Naive thymus-derived CD8-positive, alpha-beta T cell (primary cell): Measurements from ENCODE around the gene VSTM4. TPM values are rescaled to one million over a fixed set of nuclear protein-coding genes. Genes with fewer than 3 reads are reported as not detected.

Source experiments
- ATAC-seq, 2 donors: fragments of 150-1000 bp; cut with Tn5 transposase in 1 of 2; sonication (Bioruptor Pico), chemical (Tn5 transposase) in 1 of 2; 1 replicate in 1 of 2; 2 replicates in 1 of 2; pipeline ENCODE4 v1.10.0; 2021; ENCODE audit warnings: mild to moderate bottlenecking in 2 of 2, moderate library complexity in 2 of 2
- POLR2A ChIA-PET: fragments of 350-600 bp; sonication (Branson Sonifier 250); formaldehyde crosslinking; loops from one replicate; lab custom pipeline; 2021; ENCODE audit warnings: antibody characterized with exemption; lab: Charles Lee
- DNase-seq, 10 donors: peaks; one replicate each; pipeline versions ENCODE4 v3.0.0 to v3.0.0-alpha.2; 2020 to 2022
- H3K27ac Mint-ChIP-seq, 10 donors: one replicate each; pipeline ENCODE4 v1.8.0; 2020 to 2022; ENCODE audit warnings: mild to moderate bottlenecking in 10 of 10, mixed read lengths in 10 of 10, moderate library complexity in 4 of 10, inconsistent platforms in 1 of 10
- H3K27me3 Mint-ChIP-seq, 5 donors: one replicate each; pipeline ENCODE4 v1.8.0; 2021 to 2022; ENCODE audit warnings: mixed read lengths in 5 of 5
- H3K36me3 Mint-ChIP-seq, 3 donors: one replicate each; pipeline ENCODE4 v1.8.0; 2020 to 2022; ENCODE audit warnings: mixed read lengths in 3 of 3, mild to moderate bottlenecking in 2 of 3, inconsistent platforms in 1 of 3
- H3K4me1 Mint-ChIP-seq, 4 donors: one replicate each; pipeline ENCODE4 v1.8.0; 2021 to 2022; ENCODE audit warnings: mixed read lengths in 4 of 4
- H3K4me3 Mint-ChIP-seq, 10 donors: one replicate each; pipeline ENCODE4 v1.8.0; 2020 to 2022; ENCODE audit warnings: mild to moderate bottlenecking in 10 of 10, mixed read lengths in 10 of 10, moderate library complexity in 6 of 10, inconsistent platforms in 1 of 10
- H3K9me3 Mint-ChIP-seq, 9 donors: one replicate each; pipeline ENCODE4 v1.8.0; 2020 to 2022; ENCODE audit warnings: mixed read lengths in 9 of 9, mild to moderate bottlenecking in 3 of 9, inconsistent platforms in 1 of 9, moderate library complexity in 1 of 9
- polyA plus RNA-seq, 3 donors: library from polyadenylated mRNA; unstranded; fragments of 300-500 nt; fragmentation: Illumina TruSeq; gene quantifications; one replicate each; pipeline ENCODE4 v1.2.3, GENCODE V29; 2021
- total RNA-seq, 8 experiments: library from RNA in 2 of 8; stranded (reverse) in 2 of 8; gene quantifications; one replicate each; pipeline ENCODE4 v1.2.3 and lab custom pipeline; 2021 to 2026

VSTM4 gene
- total and polyA plus RNA-seq, 5 experiments from 2014 or later = 0.07 TPM; not detected in 4

DNA sequence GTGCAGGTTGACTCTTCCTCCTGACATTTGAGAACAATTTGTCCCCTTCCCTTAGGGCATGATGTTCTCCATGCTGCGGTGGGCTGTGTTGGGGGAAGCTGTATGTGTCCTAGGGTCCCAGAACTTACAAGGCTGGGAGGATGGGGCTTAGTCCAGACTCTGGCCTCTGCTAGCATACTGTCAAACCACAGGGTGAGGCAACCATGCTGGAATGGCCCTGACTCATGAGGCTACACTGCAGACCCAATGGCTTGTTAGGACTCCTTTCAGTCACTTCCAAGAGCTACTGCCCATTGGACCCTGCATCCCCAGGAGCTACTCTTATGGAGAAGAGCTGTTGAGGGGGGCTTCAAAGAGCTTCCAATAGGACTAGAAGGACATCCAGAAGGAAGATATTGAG is 38.6 kb upstream of the VSTM4 start:
- POLR2A ChIA-PET = no interaction called here
- Mint-ChIP-seq H3K4me3 (no peak overlapping the region), H3K9me3 (peaks cover 0 to 3% (median 0%) of the 10 kb centered on the region in 9 donors), H3K27ac (no peak overlapping the region), H3K27me3 (peaks cover 6 to 14% (median 9%) of the 10 kb centered on the region in 5 donors), H3K4me1 (peaks cover 0 to 16% (median 1%) of the 10 kb centered on the region in 4 donors), H3K36me3 (no peaks in the 10 kb centered on the region)
- ATAC-seq (no peak), DNase-seq (no peak)

DNA sequence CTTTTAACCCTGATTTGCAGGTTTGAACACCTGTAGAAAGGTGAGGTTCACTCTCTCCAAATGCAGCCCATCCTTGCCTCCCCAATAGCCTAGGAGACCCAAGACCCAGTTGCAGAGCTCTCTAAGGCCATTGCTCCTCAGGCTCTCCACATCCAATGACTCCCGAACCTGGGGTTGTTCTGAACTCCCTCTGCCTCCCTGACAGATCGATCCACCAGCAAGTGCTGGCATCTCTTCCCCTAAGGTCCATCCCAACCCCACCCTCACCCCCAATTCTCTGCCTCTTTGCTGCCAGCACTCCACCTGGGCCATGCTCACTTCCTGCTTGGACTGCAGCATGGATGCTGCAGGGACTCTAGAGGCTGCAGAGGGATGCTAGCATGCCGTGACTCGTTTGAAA is 37.8 kb upstream of the VSTM4 start:
- H3K9me3 Mint-ChIP-seq = peaks cover 0 to 8% (median 5%) of the 10 kb centered on the region in 9 donors
- POLR2A ChIA-PET = no interaction called here
- H3K27ac Mint-ChIP-seq = no peak overlapping the region
- ATAC-seq = no peak
- H3K27me3 Mint-ChIP-seq = peaks cover 8 to 15% (median 9%) of the 10 kb centered on the region in 5 donors
- no peak overlapping the region for H3K4me3 Mint-ChIP-seq
- DNase-seq = no peak
- H3K36me3 Mint-ChIP-seq = peaks cover 0 to 4% (median 2%) of the 10 kb centered on the region in 3 donors
- H3K4me1 Mint-ChIP-seq = peaks cover 0 to 12% (median 1%) of the 10 kb centered on the region in 4 donors

DNA sequence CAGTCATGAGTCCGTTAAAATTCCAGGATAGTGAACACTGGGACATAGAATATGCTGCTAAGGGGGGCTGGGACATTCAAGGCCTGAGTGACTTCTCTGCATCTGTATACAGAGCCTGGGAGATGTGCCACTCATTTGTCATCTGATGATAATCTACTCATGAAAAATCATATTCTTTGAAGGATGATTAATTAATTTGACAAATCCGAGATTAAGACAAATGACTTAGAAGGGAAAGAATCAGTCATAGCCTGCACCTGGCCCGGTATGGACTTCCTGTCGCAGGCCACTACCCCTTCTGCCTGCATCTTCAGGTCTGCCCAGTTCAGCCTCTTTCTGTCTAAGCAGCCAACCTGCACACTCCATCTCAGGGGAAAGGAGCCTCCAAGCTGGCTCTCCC is 37.3 kb upstream of the VSTM4 start:
- H3K27ac Mint-ChIP-seq = no peak overlapping the region
- no peak overlapping the region for H3K4me3 Mint-ChIP-seq
- H3K27me3 Mint-ChIP-seq = peaks cover 8 to 16% (median 9%) of the 10 kb centered on the region in 5 donors

DNA sequence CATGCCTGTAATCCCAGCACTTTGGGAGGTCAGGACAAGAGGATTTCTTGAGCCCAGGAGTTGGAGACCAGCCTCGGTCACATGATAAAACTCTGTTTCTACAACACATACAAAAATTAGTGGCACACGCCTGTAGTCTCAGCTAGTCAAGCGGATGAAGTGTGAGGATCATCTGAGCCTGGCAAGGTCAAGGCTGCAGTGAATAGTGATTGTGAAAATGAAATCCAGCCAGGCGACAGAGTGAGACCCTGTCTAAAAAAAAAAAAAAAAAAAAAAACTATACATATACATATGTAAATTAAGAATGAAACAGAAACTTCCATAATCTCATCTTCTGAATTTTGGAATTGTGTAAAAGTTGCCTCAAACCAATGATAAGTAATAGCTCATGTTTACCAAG is 36.7 kb upstream of the VSTM4 start:
- Mint-ChIP-seq H3K4me3 (no peak overlapping the region), H3K36me3 (peaks cover 0 to 5% (median 3%) of the 10 kb centered on the region in 3 donors), H3K27me3 (peaks cover 3 to 15% (median 8%) of the 10 kb centered on the region in 5 donors), H3K4me1 (peaks cover 0 to 4% (median 1%) of the 10 kb centered on the region in 4 donors), H3K27ac (no peak overlapping the region), H3K9me3 (peaks cover 0 to 16% (median 8%) of the 10 kb centered on the region in 9 donors)
- POLR2A ChIA-PET = no interaction called here
- ATAC-seq (no peak), DNase-seq (no peak)

More for the DNA sequence above, 37.3 kb upstream of the VSTM4 start:
- peaks cover 0 to 11% (median 1%) of the 10 kb centered on the region in 4 donors for H3K4me1 Mint-ChIP-seq
- ATAC-seq (no peak), DNase-seq (no peak)
- peaks cover 0 to 11% (median 6%) of the 10 kb centered on the region in 9 donors for H3K9me3 Mint-ChIP-seq
- peaks cover 0 to 5% (median 3%) of the 10 kb centered on the region in 3 donors for H3K36me3 Mint-ChIP-seq
- POLR2A ChIA-PET = no interaction called here

DNA sequence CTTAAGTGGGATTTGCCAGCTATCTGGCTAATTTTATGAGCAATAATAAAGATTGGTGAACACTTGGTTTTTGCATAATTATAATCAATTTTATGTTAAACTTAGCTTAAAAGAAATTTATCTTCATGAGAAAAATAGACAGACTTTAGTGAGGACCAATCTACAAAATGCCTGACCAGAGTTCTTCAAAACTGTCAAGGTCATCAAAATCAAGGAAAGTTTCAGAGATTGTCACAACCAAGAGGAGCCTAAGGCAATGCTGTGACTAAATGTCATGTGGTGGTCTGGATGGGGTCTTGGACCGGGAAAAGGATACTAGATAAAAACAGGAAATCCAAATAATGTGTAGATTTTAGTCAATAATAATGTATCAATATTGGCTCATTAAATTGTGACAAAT is 36.2 kb upstream of the VSTM4 start:
- Mint-ChIP-seq H3K27me3 (peaks cover 0 to 14% (median 8%) of the 10 kb centered on the region in 5 donors), H3K4me1 (peaks cover 0 to under 1% (median under 1%) of the 10 kb centered on the region in 4 donors), H3K4me3 (no peak overlapping the region), H3K9me3 (peaks cover 0 to 17% (median 9%) of the 10 kb centered on the region in 9 donors), H3K27ac (no peak overlapping the region), H3K36me3 (peaks cover 0 to 5% (median 3%) of the 10 kb centered on the region in 3 donors)
- DNase-seq = no peak
- ATAC-seq = no peak
- POLR2A ChIA-PET = no interaction called here

DNA sequence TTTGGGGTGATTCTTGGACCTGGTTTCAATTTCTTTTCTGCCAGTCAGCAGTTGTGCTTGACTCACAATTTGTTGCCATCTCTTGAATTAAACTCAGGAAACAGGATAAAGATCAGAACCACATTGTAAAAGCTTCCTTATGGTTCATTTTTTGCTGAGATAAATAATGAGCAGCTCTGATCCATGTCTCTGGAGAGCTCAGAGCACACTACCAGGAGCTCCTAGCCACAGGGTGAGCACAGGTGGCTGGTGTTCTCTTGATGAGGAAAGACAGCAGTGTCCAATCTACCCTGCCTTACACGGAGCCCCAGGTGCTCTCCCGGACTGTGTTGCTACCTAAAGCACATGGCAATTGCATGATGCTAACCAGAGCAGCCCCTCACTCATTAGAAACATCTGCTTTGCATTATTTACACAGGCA is 35.7 kb upstream of the VSTM4 start:
- POLR2A ChIA-PET = no interaction called here
- H3K27ac Mint-ChIP-seq = no peak overlapping the region

DNA sequence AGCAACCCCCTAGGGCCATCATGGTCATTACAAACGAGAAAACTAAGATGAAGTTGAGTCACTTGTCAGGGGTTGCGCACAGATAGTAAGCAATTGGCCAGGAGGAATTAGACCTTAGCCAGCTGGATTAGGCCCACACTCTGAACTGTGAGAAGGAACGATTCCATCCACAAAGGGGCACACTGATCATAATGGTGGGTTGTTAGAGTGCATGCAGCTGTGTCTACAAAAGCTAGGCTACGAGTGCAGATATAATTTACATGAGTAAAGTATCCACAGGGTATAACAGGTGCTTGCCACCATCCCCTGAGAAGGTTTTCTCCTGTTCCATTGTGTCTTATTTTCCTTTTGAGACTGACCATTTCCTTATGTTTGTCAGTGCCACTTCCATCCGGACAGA is 35.1 kb upstream of the VSTM4 start:
- POLR2A ChIA-PET = no interaction called here
- peaks cover 0 to 13% (median 7%) of the 10 kb centered on the region in 5 donors for H3K27me3 Mint-ChIP-seq
- H3K4me1 Mint-ChIP-seq = no peaks in the 10 kb centered on the region
- peaks cover 0 to 5% (median 3%) of the 10 kb centered on the region in 3 donors for H3K36me3 Mint-ChIP-seq
- peaks cover 0 to 17% (median 9%) of the 10 kb centered on the region in 9 donors for H3K9me3 Mint-ChIP-seq
- DNase-seq (no peak), ATAC-seq (no peak)
- no peak overlapping the region for H3K27ac Mint-ChIP-seq
- no peak overlapping the region for H3K4me3 Mint-ChIP-seq

More for the DNA sequence above, 35.7 kb upstream of the VSTM4 start:
- peaks cover 0 to 5% (median 3%) of the 10 kb centered on the region in 3 donors for H3K36me3 Mint-ChIP-seq
- ATAC-seq (no peak), DNase-seq (no peak)
- no peak overlapping the region for H3K4me3 Mint-ChIP-seq
- H3K9me3 Mint-ChIP-seq = peaks cover 0 to 17% (median 9%) of the 10 kb centered on the region in 9 donors
- peaks cover 0 to 13% (median 7%) of the 10 kb centered on the region in 5 donors for H3K27me3 Mint-ChIP-seq
- H3K4me1 Mint-ChIP-seq = no peaks in the 10 kb centered on the region

DNA sequence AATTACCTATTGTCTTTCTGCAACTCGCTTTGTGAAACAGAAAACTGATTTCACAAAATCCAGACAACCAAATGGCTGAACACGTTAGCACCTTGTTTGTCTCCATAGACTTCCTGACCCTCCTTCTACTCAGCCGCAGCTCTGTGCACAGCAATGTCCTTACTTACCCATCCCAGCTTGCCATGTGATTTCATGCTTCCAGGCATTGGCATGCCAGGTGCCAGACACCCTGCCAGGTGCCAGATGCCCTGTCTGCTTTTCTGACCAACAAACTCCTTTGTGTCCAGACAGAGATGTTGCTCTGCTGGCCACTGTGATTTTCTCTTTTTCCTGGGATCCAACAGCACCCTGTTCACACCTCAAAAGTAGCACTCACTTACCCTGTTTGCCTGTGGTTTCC is 34.6 kb upstream of the VSTM4 start:
- Mint-ChIP-seq H3K9me3 (peaks cover 0 to 17% (median 9%) of the 10 kb centered on the region in 9 donors), H3K4me1 (no peaks in the 10 kb centered on the region), H3K36me3 (peaks cover 0 to 5% (median 3%) of the 10 kb centered on the region in 3 donors), H3K4me3 (no peak overlapping the region), H3K27me3 (peaks cover 0 to 13% (median 7%) of the 10 kb centered on the region in 5 donors), H3K27ac (no peak overlapping the region)
- DNase-seq (no peak), ATAC-seq (no peak)
- POLR2A ChIA-PET = no interaction called here

DNA sequence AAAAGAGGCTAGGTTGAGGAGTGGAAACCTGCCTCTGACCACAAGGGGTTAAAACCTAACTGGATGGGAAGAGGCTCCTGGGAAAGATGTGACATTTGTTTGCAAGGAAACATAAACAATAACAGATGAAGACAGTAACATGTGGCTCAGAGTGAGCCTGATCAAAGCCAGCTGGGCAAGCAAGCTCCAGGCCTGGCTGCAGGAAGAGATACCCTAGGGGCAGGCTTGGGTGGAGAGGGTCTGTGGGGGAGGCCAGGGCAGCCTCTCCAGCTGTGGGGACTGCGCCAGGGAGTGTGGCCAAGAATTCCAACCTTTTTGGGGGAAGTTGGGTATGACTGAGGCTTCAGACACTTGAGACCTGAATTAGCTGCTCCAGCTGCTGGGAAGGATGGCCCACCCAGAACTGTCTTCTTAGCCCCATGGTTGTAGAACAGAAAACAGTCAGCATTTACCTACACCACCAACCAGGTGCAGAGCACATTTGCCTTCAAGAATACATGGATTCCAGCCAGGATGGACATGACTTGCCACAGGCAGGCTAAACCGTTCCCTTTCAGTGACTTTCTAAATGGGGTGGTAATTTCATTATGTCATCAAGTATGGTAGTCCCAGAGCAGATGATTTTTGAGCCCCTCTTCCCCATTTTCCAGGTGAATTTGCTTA is 28.9 kb upstream of the VSTM4 start:
- Mint-ChIP-seq H3K9me3 (peaks cover 0 to 17% (median 9%) of the 10 kb centered on the region in 9 donors), H3K4me3 (no peak overlapping the region), H3K36me3 (peaks cover 0 to 5% (median 3%) of the 10 kb centered on the region in 3 donors), H3K27me3 (peaks cover 0 to 5% (median 2%) of the 10 kb centered on the region in 5 donors), H3K27ac (no peak overlapping the region), H3K4me1 (no peaks in the 10 kb centered on the region)
- no peak for DNase-seq
- ATAC-seq = no peak
- POLR2A ChIA-PET = no interaction called here

DNA sequence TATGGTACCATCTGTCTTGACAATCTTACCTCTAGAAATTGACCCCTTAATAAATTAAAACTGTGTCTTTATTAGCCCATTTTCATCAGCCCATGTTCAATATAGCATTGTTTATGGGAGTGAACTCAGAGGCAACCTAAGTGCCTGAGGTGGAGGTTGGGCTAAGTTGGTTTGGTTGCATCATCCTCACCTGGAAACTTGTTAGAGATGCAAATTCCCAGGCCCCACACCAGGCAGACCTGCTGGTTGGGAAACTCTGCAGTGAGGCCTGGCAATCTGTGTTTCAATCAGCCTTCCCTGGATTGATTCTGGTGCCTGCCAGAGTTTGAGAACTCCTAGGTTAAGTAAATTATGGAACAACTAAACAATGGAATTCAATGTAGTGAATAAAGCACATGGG is 27.9 kb upstream of the VSTM4 start:
- peaks cover 0 to 4% (median 2%) of the 10 kb centered on the region in 5 donors for H3K27me3 Mint-ChIP-seq
- ATAC-seq (no peak), DNase-seq (no peak)
- POLR2A ChIA-PET = no interaction called here
- no peaks in the 10 kb centered on the region for H3K4me1 Mint-ChIP-seq
- H3K9me3 Mint-ChIP-seq = peaks cover 0 to 13% (median 6%) of the 10 kb centered on the region in 9 donors
- no peak overlapping the region for H3K27ac Mint-ChIP-seq
- H3K36me3 Mint-ChIP-seq = peaks cover 0 to 2% (median 2%) of the 10 kb centered on the region in 3 donors
- H3K4me3 Mint-ChIP-seq = no peak overlapping the region

DNA sequence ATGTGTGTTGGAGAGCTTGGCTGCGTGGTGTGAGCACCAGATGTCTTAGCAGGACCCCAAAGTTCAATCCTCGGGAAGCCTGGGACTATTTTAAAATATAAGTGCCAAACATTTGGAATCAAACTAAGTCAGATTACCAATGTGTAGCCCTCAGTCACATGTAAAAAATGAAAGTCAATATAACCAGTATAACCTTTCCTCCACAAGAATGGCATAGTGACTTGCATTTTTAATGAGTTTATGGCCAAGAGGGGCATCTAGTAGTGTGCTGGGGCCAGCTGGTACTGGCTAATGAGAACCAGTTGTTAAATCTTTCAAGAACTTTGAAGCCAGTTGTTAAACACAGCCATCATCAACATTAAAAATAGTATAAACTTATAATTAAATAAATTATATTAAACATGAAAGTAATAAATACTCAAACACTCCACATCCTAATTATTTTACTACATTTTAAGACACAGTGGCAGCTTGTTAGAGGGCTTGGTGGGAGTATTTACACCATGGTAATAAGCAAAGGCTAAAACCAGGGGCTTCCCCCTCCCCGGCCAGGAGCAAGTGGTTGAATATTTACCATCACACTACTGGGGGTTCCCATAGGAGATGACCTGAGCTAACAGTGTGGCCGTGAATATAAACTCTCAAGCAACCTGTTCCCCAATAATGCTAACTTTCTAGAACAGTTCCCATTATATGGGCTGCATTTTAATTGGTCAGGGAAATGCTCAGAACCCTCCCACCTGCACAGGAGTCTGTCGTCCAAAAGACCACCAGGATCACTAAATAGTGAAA is 26.4 kb upstream of the VSTM4 start:
- H3K27me3 Mint-ChIP-seq = peaks cover 0 to 3% (median 0%) of the 10 kb centered on the region in 5 donors
- no peaks in the 10 kb centered on the region for H3K4me1 Mint-ChIP-seq
- H3K9me3 Mint-ChIP-seq = peaks cover 0 to 5% (median 0%) of the 10 kb centered on the region in 9 donors
- H3K27ac Mint-ChIP-seq = no peak overlapping the region
- DNase-seq = no peak
- POLR2A ChIA-PET = no interaction called here
- ATAC-seq = no peak
- no peaks in the 10 kb centered on the region for H3K36me3 Mint-ChIP-seq
- H3K4me3 Mint-ChIP-seq = no peak overlapping the region

DNA sequence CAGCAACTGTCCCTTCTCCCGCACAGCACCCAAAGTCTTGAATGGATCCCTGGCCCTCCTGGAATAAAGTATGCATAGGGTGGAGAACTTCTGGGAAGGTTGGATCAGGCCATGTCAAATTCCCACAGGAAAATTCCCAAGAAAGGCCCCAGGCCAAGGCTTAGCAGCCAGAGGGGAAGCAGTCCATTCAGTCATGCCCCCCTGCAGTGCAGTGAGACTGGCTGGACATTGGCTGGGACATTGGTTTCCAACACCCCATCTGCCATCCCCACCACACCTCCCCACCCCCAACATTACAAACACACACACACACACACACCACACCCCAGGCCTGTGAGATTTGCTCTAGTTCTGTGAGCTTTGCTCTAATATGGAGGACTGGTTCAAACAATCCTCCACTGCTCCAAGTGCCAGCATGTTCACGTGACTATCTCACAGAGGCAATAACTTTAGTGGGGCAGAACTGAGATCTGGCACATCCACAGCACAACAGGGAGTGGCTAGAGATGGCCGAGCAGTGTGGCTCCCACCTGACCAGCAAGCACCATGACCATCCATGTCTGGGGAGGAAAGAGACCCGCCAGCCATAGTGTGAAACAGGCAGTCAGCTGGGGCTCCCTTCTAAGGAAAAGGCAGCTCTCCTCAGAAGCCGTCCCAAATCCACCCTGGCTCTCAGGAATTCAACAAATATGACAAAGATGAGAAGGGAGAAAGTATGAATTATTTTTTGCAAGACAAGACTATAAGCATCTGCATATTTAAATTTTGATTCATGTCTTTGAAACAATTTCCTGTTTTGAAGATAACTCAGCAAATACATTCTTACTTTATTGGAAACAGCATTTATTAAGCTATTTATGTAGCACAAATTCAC is 25.2 kb upstream of the VSTM4 start:
- POLR2A ChIA-PET = no interaction called here
- Mint-ChIP-seq H3K4me1 (peaks cover 0 to 7% (median 0%) of the 10 kb centered on the region in 4 donors), H3K9me3 (peaks cover 0 to 6% (median 0%) of the 10 kb centered on the region in 9 donors), H3K27ac (no peak overlapping the region), H3K27me3 (peaks cover 0 to 4% (median 2%) of the 10 kb centered on the region in 5 donors), H3K36me3 (no peaks in the 10 kb centered on the region), H3K4me3 (no peak overlapping the region)
- ATAC-seq (no peak), DNase-seq (no peak)
